Measurements from ENCODE around the gene CFAP97.
"Not testable (repeated sequence)": the region's sequence is repeated elsewhere in the genome, so short reads cannot be mapped to it uniquely, and the experiment has no call there.

CFAP97 gene

DNA sequence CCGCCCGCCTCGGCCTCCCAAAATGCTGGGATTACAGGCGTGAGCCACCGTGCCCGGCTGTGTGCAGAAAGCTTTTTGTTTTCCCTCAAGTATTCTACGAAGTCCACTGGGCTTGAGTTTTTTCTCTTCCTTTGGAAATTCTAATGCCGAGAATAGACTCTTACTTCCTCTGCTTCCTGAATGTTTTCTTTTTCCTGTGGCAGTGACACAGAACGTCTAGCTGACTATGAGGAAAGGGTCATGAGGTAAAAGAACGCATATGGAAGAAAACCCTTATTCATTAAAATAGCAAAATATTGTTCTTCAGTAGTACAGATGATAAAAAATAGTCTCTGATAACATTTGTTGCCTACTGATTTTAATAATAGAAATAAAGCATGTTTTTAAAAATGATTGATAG is 65.6 kb downstream of the CFAP97 start:
- DNase-seq, result no peak

DNA sequence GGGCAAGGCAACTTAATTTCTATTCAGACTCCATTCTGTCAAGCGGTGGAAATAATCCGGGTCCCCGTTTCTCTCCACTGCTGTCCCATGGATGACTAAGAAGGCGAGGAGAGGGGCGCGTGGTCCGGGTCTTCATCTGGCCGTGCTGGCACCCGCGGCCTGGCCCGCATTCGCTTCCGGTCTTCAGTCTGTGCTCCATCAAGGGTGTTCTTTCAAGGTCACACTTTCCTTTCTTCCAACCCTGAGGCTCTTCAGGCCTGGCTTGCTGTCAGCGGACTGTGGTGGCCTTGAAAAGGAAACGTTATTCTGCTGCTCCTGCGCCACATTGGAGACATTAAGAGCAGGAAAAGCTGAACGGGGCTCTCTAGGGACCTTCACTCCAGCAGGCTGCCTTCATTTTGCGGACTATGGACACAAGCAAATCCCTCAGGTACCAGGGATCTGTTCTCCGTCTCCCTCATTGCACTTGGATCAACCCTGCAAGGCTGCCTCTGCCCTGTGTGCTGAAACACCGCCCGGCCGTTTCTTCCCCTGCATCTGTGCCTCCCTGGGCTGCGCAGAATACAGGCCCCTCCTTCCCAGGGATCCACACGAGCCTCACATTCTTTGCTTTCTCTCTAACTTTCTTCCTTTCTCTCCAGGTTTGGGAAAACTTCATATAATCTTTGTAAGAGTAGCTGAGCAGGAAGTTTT is 66.4 kb downstream of the CFAP97 start:
- no peak for DNase-seq

- DNase-seq, result no peak
Observed at GRCh38 chr4:185134307-185134869, 69.4 kb downstream of the CFAP97 start.

DNA sequence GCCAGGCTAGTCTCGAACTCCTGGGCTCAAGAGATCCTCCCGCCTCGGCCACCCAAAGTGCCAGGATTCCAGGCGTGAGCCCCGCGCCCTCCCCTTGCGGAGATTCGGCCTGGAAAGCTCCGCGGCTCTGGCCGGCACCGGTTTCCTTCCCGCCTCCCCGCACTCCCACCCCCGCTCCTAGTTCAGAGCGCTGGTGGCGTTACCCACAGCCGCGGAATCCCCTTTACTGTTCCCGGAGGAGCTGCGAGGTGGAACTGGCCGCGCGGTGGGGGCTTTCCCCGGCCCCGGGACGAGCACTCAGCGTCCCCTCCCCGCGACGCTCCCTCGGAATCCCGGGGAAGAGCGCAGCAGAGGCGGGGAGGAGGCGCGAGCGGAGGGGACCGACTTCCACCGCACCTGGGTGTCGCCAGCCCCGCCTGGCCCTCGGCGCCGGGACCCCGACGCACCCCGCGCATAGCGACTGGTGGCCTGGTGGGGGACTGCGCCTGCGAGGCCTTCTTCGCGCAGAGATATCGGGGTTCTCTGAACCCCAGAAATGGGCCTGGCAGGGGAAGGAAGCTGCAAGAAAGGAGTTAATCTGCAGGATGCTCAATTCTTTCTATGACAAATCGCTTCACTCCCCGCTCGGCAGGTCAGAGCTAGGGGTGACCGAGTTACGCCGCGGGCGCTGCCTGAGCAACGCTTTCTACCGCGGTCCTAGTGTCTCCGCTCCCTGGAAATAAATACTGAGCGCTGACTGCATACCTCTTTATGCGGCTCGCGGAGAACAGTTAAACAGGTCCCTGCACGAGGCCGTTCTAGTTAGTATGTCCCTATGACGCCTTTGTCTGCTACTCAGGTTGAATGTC is 75.3 kb downstream of the CFAP97 start:
- DNase-seq, result no peak

- no peak for DNase-seq
Observed at GRCh38 chr4:185127021-185127925, 76.5 kb downstream of the CFAP97 start.

DNA sequence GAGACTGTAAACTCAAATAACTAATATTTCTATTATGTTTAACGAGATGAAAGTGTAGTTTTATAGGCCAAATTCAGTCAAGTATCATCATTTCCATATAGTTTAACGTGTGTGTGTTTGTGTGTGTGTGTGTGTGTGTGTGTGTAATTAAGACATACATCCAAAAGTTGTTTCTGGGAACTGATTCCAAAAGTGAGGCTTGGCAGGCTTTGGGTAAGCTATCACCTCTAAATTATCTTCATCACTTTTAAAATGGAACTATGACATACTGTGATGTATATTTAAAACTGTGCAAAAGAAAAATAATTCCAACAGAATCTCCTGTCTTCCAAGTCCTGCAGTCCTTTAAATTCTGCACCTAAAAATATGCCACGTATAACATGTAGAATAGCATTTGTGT is 79.8 kb downstream of the CFAP97 start:
- DNase-seq, result no peak

GRCh38 chr4:185122681-185123345 is 81.0 kb downstream of the CFAP97 start:
- DNase-seq, result no peak

DNA sequence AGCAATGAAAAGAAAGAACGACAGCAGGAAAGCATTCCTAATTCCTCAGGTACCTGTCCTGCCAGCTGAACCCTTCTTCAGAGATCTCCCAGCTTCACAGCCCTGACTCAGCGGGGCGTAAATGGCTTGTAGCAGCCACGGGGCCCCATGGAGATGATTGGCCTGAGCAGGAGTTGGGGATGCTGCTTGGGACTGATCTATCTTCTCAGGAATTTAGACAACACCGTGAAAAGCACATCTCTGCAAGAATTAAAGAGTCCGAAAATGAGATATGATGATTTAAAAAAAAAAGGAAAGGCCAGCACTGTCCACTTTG is 83.2 kb downstream of the CFAP97 start:
- DNase-seq, result no peak

- DNase-seq, result no peak
Observed at GRCh38 chr4:185119927-185120630, 83.7 kb downstream of the CFAP97 start.

DNA sequence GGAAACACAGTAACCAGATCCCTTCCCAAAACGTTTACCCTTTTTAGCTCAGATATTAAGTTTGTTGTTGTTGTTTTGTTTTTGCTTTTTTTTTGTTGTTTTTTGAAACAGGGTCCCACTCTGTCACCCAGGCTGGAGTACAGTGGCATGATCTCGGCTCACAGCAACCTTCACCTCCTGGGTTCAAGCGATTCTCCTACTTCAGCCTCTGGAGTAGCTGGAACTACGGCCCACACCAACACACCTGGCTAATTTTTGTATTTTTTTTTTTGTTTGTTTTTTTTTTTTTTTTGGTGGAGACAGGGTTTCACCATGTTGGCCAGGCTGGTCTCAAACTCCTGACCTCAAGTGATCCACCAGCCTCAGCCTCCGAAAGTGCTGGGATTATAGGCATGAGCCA is 84.3 kb downstream of the CFAP97 start:
- DNase-seq, result not testable (repeated sequence)

- DNase-seq, result no peak
Observed at GRCh38 chr4:185118876-185119275, 84.9 kb downstream of the CFAP97 start.

DNA sequence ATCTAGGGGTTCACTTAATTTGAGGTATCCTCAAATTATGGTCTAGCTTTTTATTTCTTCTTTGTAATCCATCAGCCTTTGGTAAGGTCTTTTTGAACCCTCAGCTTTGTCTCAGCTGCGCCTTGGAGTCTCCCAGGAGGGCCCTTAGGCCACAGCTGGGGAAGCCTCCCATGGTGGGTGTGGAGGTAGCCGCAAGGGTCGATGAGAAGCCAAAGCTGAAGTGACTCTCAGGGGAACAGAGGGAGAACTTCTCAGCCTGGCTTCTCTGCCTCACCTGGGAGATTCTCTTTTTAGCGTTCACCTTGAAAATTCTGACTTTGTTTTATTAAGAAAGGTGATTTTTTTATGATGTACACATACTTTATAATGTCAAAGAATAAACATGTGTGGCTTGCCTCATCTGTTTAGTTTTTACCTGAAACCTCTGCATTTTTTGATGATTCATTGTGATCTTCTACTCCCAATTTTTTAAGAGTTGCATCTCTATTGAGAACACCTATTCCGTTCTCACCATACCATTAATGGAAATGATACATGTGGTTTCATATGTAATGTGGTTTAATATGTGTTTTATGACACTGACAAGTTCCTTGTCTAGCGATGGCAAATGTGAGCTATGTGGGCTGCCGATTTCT is 86.4 kb downstream of the CFAP97 start:
- DNase-seq, result no peak

- DNase-seq, result no peak
Observed at GRCh38 chr4:185115827-185116232, 88.0 kb downstream of the CFAP97 start.

DNA sequence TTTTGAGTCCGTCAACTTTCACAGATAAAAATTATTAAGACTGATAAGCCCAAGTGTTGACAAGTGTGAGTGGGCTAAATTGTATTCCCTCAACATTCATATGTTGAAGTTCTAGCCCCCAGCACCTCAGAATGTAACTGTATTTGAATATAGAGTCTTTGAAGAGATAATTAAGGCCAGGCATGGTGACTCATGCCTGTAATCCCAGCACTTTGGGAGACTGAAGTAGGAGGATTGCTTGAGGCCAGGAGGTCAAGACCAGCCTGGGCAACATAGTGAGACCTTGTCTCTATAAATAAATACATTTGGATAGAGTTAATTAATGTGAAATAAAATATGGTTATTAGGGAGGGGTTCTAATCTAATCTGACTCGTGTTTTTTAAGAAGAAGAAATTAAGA is 90.5 kb downstream of the CFAP97 start:
- DNase-seq, result no peak

DNA sequence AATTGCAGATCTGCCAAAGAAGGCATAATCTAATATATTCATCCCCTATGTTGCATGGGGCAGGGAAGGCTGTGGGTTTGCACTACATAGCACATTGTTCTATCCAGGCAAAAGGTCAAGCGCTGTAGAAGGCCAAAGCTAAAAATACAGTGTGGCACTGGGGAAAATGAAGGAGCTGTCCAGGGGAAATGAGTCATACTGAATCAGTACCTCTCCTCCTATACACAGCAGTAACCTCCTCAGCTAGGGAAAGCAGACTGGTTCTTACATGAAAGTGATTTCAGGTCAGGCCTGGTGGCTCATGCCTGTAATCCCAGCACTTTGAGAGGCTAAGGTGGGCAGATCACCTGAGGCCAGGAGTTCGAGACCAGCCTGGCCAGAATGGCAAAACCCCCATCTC is 91.7 kb downstream of the CFAP97 start:
- no peak for DNase-seq

GRCh38 chr4:185110375-185110823 is 93.4 kb downstream of the CFAP97 start:
- no peak for DNase-seq

- no peak for DNase-seq
Observed at GRCh38 chr4:185109736-185110135, 94.1 kb downstream of the CFAP97 start.
